ENCODE results near the gene KLF3. TPM values are rescaled to one million over a fixed set of nuclear protein-coding genes. Genes with fewer than 3 reads are reported as not detected.

Gene KLF3
- total and polyA plus RNA-seq, 2 experiments from 2014 or later, result 68.4 to 77.3 TPM

DNA sequence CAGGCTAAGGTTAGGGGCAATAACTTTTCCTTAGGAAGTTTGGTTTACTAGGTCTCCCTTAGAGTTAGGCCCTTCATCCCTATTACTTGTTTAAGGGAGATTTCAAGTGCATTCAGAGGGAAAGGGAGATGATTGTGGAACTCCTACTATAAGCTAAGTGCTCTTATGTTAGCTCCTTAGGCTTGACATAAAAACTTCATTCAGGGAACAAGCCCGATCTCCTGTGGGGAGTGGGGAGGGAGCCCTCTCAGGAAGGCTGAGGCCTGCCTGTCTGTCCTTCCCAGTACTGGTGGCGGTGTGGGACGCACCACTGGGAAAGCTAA is 8.0 kb downstream of the KLF3 start:
- no peak for DNase-seq (ENCODE audit: low spot score)
- TF ChIP-seq, protein P1, sequence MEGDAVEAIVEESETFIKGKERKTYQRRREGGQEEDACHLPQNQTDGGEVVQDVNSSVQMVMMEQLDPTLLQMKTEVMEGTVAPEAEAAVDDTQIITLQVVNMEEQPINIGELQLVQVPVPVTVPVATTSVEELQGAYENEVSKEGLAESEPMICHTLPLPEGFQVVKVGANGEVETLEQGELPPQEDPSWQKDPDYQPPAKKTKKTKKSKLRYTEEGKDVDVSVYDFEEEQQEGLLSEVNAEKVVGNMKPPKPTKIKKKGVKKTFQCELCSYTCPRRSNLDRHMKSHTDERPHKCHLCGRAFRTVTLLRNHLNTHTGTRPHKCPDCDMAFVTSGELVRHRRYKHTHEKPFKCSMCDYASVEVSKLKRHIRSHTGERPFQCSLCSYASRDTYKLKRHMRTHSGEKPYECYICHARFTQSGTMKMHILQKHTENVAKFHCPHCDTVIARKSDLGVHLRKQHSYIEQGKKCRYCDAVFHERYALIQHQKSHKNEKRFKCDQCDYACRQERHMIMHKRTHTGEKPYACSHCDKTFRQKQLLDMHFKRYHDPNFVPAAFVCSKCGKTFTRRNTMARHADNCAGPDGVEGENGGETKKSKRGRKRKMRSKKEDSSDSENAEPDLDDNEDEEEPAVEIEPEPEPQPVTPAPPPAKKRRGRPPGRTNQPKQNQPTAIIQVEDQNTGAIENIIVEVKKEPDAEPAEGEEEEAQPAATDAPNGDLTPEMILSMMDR (IDR thresholded peaks at IDR 0.05; ENCODE audit: poor library complexity), result no peak
- TF ChIP-seq EZH2 (IDR thresholded peaks at IDR 0.05; ENCODE audit: borderline replicate concordance) (no peak), EZH2phosphoT487 (IDR thresholded peaks at IDR 0.05; ENCODE audit: low read depth, severe bottlenecking, unreplicated experiment) (no peak)
- H4K20me1 ChIP-seq (ENCODE audit: insufficient read depth, poor library complexity, severe bottlenecking), result peaks cover 59% of the 10 kb centered on the region
- H2AFZ ChIP-seq, result no peak overlapping the region
- no peaks in the 10 kb centered on the region for H3K9me2 ChIP-seq (replicated peaks; ENCODE audit: insufficient read depth)
- H3K36me3 ChIP-seq (replicated peaks; ENCODE audit: insufficient read depth, low read depth), result no peaks in the 10 kb centered on the region
- H3K9me3 ChIP-seq (ENCODE audit: low read depth), result no peaks in the 10 kb centered on the region
- H3K27me3 ChIP-seq, result no peaks in the 10 kb centered on the region
- H3K4me2 ChIP-seq, result peak overlapping the region; percentile 70
- no peak overlapping the region for H3K4me3 ChIP-seq
- peak overlapping the region; percentile 91 for H3K27ac ChIP-seq
- WGBS (ENCODE audit: low lambda C conversion rate, missing lambda C conversion rate), result 66% methylated on average over 3 of the region's 3 CpGs
- peaks cover 87% of the 10 kb centered on the region for H3K79me2 ChIP-seq
- peaks cover 86% of the 10 kb centered on the region for H3K4me1 ChIP-seq (ENCODE audit: insufficient read depth)

DNA sequence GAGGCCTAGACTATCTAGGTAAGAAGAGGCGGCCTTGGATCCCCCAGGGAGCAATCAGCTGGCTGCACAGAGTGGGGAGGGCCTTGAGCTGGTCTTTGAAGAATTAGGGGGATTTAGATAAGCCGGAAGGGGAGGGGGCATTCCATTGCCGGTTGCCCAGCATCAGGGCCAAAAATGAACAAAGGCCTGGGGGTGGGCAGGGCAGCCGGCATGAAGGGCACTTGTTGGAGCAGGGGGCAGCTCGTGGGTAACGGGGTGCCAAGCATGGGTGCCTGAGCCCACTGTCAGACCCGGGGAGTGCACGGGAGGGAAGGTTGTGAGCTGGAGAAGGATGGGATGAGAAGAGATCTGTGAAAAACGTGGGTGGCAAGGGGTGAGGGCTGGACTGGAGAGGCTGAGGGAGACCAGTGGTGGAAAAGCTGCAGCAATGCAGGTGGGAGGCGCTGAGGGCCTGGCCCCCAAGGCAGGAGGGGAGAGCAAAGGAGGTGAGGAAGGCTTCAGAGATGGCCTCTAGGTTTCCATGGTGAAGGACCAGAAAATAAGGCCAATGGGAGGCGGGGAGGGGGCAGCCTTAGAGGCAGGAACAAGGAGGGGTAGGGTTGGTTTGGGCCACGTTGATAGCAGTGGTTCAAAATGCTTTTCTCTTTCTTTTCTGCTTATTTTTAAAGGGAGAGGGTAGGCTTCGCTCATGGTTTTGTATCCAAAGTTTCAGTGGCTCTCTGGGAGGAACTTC is 8.6 kb downstream of the KLF3 start:
- Histone ChIP-seq H3K36me3 (replicated peaks; ENCODE audit: insufficient read depth, low read depth) (no peaks in the 10 kb centered on the region), H3K27ac (peak overlapping the region; percentile 91), H3K4me2 (peak overlapping the region; percentile 70), H3K9me3 (ENCODE audit: low read depth) (no peaks in the 10 kb centered on the region), H3K27me3 (no peaks in the 10 kb centered on the region), H2AFZ (no peak overlapping the region), H3K4me1 (ENCODE audit: insufficient read depth) (peaks cover 88% of the 10 kb centered on the region), H4K20me1 (ENCODE audit: insufficient read depth, poor library complexity, severe bottlenecking) (peaks cover 64% of the 10 kb centered on the region), H3K79me2 (peaks cover 89% of the 10 kb centered on the region), H3K9me2 (replicated peaks; ENCODE audit: insufficient read depth) (no peaks in the 10 kb centered on the region), H3K4me3 (no peak overlapping the region)
- no peak for TF ChIP-seq EZH2 (IDR thresholded peaks at IDR 0.05; ENCODE audit: borderline replicate concordance)
- TF ChIP-seq, protein P1 (IDR thresholded peaks at IDR 0.05; ENCODE audit: poor library complexity), result no peak
- no peak for TF ChIP-seq EZH2phosphoT487 (IDR thresholded peaks at IDR 0.05; ENCODE audit: low read depth, severe bottlenecking, unreplicated experiment)
- DNase-seq (ENCODE audit: low spot score), result no peak
- WGBS (ENCODE audit: low lambda C conversion rate, missing lambda C conversion rate), result 45% methylated on average over 12 of the region's 13 CpGs

DNA sequence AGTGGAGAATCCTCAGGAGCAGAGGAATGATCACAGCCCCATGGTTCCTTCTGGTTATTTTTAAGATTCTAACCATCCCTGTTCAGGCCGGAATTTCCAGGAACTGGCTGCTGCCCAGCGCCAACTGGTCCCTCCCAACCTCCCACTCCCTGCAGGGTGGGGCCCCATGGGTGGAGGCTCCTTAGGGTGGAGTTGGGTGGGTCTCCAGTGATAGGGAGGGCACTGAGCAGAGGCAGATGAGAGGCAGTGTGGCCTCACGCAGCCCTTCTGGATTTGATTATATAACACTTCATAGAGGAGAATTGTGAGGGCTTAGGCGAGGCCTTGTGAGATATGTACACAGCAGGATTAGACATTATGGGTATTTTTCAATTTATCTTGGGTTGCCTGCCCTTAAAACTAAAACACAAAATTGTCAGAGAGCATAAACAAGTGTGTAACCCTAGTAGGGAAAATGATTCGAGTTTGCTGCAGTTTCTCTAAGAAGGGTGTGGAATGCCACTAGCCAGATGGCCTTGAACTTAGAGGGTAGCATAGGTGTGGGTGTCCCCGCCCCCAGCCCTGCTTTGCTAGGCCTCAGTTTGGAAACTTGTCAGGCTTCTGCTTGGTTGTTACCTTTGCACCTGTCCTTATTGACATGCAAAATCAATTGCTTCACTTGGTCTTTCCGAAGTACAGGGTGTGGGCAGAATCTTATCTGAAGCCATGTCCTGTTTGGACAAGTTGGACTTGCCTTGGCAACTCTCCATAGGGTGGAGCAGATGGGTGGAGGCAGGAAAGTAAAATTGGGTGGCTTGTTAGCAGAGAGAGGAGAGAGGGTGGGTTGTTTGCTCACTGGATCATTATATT is 9.4 kb downstream of the KLF3 start:
- TF ChIP-seq, protein P1 (IDR thresholded peaks at IDR 0.05; ENCODE audit: poor library complexity), result no peak
- no peak for TF ChIP-seq EZH2phosphoT487 (IDR thresholded peaks at IDR 0.05; ENCODE audit: low read depth, severe bottlenecking, unreplicated experiment)
- TF ChIP-seq EZH2 (IDR thresholded peaks at IDR 0.05; ENCODE audit: borderline replicate concordance), result no peak
- Histone ChIP-seq H3K9me3 (ENCODE audit: low read depth) (no peaks in the 10 kb centered on the region), H3K36me3 (replicated peaks; ENCODE audit: insufficient read depth, low read depth) (no peaks in the 10 kb centered on the region), H4K20me1 (ENCODE audit: insufficient read depth, poor library complexity, severe bottlenecking) (peaks cover 71% of the 10 kb centered on the region), H3K27ac (peak overlapping the region; percentile 91), H3K4me2 (peak overlapping the region; percentile 70), H3K27me3 (no peaks in the 10 kb centered on the region), H2AFZ (no peak overlapping the region), H3K79me2 (peaks cover 89% of the 10 kb centered on the region), H3K9me2 (replicated peaks; ENCODE audit: insufficient read depth) (no peaks in the 10 kb centered on the region), H3K4me1 (ENCODE audit: insufficient read depth) (peaks cover 81% of the 10 kb centered on the region), H3K4me3 (no peak overlapping the region)
- peak; percentile 70 for DNase-seq (ENCODE audit: low spot score)
- WGBS (ENCODE audit: low lambda C conversion rate, missing lambda C conversion rate), result 23% methylated on average over 7 of the region's 7 CpGs

Measured in hepatocyte (in vitro differentiated cells).